Neural cell (in vitro differentiated cells): ENCODE results near the gene BTRC.

Source experiments
- EP300 ChIP-seq: fragments of 450-650 bp; conservative IDR thresholded peaks from 2 replicates; pipeline ENCODE4 v1.6.1; 2014; ENCODE audit warnings: antibody characterized with exemption, mild to moderate bottlenecking, moderate library complexity; ENCODE audit not compliant: poor library complexity, severe bottlenecking
- EZH2 ChIP-seq: fragments of 200-600, 300-800 bp; shearing (Covaris generic), sonication (generic); IDR thresholded peaks from 2 replicates; pipeline ENCODE4 v1.6.1; 2014; ENCODE audit warnings: antibody characterized with exemption, low read length, borderline replicate concordance, mild to moderate bottlenecking; ENCODE audit not compliant: insufficient read depth, poor library complexity, severe bottlenecking
- MXI1 ChIP-seq: fragments of 450-650 bp; conservative IDR thresholded peaks from 2 replicates; pipeline ENCODE4 v1.6.1; 2014; ENCODE audit warnings: antibody characterized with exemption, mild to moderate bottlenecking; ENCODE audit not compliant: poor library complexity, severe bottlenecking
- POLR2AphosphoS5 ChIP-seq: IDR thresholded peaks from 2 replicates; pipeline ENCODE4 v1.6.1; 2012
- RAD21 ChIP-seq: fragments of 450-650 bp; conservative IDR thresholded peaks from 2 replicates; pipeline ENCODE4 v1.6.1; 2014; ENCODE audit warnings: antibody characterized with exemption, mild to moderate bottlenecking, moderate library complexity
- REST ChIP-seq: IDR thresholded peaks from 2 replicates; pipeline ENCODE4 v1.6.1; 2012; ENCODE audit warnings: borderline replicate concordance
- SMC3 ChIP-seq: fragments of 450-650 bp; conservative IDR thresholded peaks from 2 replicates; pipeline ENCODE4 v1.6.1; 2014; ENCODE audit warnings: antibody characterized with exemption, mild to moderate bottlenecking, moderate library complexity; ENCODE audit not compliant: poor library complexity
- TAF1 ChIP-seq: IDR thresholded peaks from 2 replicates; pipeline ENCODE4 v1.6.1; 2012; ENCODE audit warnings: low read depth
- TF ChIP-seq, protein P1 (sequence below): fragments of 450-650 bp; IDR thresholded peaks from 2 replicates; pipeline ENCODE4 v1.5.1; 2014; ENCODE audit warnings: antibody characterized with exemption, mild to moderate bottlenecking, moderate library complexity; ENCODE audit not compliant: poor library complexity, severe bottlenecking

DNA sequence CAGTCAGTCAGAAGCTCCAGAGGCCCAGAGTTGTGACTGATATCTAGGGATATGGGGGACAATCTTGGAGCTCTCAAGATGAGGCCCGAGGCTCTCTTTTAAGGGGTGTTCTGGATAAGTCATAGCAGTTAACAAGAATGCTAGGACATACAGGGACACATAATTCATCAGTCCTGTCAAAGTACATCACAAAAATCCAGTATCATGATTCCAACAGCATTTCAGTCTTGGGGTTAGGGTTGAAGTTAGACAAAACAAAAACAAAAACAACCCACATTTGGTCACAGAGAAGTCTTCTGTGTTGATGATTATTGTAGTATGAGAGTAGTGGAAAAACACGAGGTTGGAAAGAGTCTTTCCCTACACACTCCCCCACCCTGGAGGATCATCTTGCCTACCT, 39.4 kb downstream of the BTRC start:
- TF ChIP-seq EZH2, result no peak
- no peak for TF ChIP-seq POLR2AphosphoS5
- TF ChIP-seq, protein P1, sequence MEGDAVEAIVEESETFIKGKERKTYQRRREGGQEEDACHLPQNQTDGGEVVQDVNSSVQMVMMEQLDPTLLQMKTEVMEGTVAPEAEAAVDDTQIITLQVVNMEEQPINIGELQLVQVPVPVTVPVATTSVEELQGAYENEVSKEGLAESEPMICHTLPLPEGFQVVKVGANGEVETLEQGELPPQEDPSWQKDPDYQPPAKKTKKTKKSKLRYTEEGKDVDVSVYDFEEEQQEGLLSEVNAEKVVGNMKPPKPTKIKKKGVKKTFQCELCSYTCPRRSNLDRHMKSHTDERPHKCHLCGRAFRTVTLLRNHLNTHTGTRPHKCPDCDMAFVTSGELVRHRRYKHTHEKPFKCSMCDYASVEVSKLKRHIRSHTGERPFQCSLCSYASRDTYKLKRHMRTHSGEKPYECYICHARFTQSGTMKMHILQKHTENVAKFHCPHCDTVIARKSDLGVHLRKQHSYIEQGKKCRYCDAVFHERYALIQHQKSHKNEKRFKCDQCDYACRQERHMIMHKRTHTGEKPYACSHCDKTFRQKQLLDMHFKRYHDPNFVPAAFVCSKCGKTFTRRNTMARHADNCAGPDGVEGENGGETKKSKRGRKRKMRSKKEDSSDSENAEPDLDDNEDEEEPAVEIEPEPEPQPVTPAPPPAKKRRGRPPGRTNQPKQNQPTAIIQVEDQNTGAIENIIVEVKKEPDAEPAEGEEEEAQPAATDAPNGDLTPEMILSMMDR, result no peak
- no peak for TF ChIP-seq EP300
- no peak for TF ChIP-seq RAD21
- TF ChIP-seq TAF1, result no peak
- no peak for TF ChIP-seq SMC3
- no peak for TF ChIP-seq REST
- no peak for TF ChIP-seq MXI1
